ENCODE measurements around the gene FBLN2.

The FBLN2 gene

DNA sequence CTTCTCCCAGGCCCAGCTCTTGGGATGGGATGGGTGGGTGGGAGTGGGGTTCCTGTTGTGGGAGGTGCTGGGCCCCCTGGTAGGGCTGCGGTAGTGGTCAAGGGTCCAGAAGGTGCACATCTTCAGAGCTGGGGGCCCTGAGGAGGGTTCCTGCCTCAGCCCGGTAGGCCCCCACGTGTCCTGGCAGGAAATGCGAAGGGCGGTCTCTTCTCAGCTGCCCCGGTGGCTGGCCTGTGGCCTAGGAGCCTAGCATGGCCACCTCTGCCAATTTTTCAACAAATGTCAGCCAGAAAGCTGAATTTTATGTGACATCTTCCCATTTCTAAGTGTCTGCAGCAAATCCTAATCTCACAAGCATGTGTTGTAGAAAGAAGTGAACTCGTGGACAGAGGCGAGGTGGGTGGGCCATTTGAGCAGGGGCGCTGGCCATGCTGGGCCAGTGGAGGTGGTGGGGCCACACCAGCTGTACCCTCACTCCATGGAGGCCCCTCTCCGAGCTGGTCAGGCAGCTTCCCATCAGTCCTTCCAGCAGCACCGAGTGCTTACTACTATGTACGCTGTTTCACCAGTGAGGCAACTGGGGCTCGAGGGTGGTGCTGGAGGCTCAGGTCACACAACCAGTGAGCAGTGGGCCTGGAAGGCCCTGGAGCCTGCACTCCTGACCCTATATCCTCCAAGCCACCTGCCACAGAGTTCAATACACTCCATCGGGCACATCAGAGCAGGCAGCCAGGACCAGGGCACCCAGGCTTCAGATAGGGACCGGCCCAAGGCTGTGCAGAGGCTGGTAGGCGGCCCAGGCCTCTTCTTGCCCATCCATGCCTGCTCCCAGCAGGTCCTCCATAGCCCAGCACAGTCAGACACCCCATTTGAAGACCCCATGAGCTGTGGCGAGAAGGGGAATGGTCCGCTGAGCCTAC lies 23.2 kb downstream of the FBLN2 start:
- TF ChIP-seq, protein P1, sequence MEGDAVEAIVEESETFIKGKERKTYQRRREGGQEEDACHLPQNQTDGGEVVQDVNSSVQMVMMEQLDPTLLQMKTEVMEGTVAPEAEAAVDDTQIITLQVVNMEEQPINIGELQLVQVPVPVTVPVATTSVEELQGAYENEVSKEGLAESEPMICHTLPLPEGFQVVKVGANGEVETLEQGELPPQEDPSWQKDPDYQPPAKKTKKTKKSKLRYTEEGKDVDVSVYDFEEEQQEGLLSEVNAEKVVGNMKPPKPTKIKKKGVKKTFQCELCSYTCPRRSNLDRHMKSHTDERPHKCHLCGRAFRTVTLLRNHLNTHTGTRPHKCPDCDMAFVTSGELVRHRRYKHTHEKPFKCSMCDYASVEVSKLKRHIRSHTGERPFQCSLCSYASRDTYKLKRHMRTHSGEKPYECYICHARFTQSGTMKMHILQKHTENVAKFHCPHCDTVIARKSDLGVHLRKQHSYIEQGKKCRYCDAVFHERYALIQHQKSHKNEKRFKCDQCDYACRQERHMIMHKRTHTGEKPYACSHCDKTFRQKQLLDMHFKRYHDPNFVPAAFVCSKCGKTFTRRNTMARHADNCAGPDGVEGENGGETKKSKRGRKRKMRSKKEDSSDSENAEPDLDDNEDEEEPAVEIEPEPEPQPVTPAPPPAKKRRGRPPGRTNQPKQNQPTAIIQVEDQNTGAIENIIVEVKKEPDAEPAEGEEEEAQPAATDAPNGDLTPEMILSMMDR (IDR thresholded peaks at IDR 0.05) = no peak

DNA sequence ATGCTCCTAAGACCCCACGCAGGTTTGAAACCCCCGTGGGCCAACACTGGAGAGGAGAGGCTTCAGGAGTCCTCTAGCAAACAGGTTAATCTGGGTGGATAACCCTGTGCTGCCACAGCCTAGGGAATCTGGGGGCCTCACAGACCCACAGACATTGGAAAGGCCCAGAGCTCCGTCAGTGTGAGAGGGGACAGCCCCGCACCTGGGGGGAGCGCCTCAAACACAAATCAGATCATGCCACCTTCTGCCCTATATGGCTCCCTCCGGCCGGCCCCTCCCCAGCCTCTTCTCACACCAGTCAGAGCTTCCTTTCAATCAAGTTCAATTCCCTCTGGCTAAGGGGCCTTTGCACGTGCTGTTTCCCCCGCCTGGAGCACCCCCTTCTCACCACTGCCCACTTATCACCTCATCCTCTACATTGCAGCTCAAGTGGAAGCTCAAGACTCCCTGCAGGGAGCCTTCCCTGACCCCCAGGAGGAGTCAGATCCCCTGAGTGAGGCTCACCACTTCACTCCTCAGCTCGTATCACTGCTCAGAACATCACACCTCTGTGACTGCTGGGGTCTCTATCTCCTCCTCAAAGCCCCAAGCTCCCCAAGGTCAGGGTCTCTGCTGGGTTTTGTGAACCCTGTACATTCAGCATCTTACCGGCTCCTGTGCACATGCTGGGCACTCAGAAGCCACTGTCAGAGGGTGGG lies 24.1 kb downstream of the FBLN2 start:
- Histone ChIP-seq H3K9me3 (no peaks in the 10 kb centered on the region), H3K4me1 (ENCODE audit: control insufficient read depth in 1 of 2, insufficient read depth in 1 of 2, low read depth in 1 of 2, low read length in 1 of 2) (no peaks in the 10 kb centered on the region), H3K27ac (no peak overlapping the region), H3K4me3 (ENCODE audit: low read depth in 1 of 2, low read length in 1 of 2) (no peak overlapping the region), H3K36me3 (no peaks in the 10 kb centered on the region), H3K27me3 (no peaks in the 10 kb centered on the region)
- TF ChIP-seq, protein P1 (IDR thresholded peaks at IDR 0.05) = no peak

More for the DNA sequence above, 23.2 kb downstream of the FBLN2 start:
- no peaks in the 10 kb centered on the region for H3K9me3 ChIP-seq
- H3K36me3 ChIP-seq = no peaks in the 10 kb centered on the region
- no peak overlapping the region for H3K27ac ChIP-seq
- no peak overlapping the region for H3K4me3 ChIP-seq (ENCODE audit: low read depth in 1 of 2, low read length in 1 of 2)
- H3K4me1 ChIP-seq (ENCODE audit: control insufficient read depth in 1 of 2, insufficient read depth in 1 of 2, low read depth in 1 of 2, low read length in 1 of 2) = no peaks in the 10 kb centered on the region
- no peaks in the 10 kb centered on the region for H3K27me3 ChIP-seq

DNA sequence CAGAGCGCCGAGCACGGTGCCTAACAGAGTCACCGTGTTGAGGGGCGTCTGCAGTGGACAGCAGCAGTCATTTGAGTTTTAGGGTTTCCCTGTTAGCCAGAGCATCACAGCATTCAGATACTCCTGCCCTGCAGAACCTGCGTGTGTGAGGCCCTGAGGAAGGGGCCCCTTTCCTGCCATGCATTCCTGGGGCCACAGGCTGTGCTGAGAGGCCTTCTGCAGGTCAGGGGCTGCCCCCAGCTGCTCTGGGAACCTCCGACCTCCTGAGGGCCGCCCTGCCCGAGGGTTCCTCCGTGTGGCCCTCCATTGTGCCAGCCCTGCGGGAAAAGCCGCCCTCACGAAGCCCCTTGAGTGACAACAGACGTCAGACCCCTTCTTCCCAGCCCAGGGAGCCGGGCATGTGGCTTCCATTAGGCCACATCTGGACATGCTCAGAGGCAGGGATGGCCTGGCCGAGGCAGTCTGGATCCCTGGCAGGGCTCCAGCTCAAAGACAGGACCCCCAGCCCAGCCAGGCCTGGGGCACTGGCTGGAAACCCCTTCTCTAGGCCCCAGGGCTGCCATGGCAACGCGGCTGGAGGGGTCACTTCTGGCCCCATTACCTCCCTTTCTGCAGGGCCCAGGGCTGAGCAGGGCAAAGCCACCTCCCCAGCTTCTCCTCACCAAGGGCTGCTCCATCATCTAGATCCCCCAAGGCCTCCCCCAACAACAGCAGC lies 25.3 kb downstream of the FBLN2 start:
- Histone ChIP-seq H3K36me3 (no peaks in the 10 kb centered on the region), H3K9me3 (no peaks in the 10 kb centered on the region), H3K27ac (no peak overlapping the region), H3K4me3 (ENCODE audit: low read depth in 1 of 2, low read length in 1 of 2) (no peak overlapping the region), H3K4me1 (ENCODE audit: control insufficient read depth in 1 of 2, insufficient read depth in 1 of 2, low read depth in 1 of 2, low read length in 1 of 2) (no peaks in the 10 kb centered on the region), H3K27me3 (no peaks in the 10 kb centered on the region)
- TF ChIP-seq, protein P1 (IDR thresholded peaks at IDR 0.05) = no peak

DNA sequence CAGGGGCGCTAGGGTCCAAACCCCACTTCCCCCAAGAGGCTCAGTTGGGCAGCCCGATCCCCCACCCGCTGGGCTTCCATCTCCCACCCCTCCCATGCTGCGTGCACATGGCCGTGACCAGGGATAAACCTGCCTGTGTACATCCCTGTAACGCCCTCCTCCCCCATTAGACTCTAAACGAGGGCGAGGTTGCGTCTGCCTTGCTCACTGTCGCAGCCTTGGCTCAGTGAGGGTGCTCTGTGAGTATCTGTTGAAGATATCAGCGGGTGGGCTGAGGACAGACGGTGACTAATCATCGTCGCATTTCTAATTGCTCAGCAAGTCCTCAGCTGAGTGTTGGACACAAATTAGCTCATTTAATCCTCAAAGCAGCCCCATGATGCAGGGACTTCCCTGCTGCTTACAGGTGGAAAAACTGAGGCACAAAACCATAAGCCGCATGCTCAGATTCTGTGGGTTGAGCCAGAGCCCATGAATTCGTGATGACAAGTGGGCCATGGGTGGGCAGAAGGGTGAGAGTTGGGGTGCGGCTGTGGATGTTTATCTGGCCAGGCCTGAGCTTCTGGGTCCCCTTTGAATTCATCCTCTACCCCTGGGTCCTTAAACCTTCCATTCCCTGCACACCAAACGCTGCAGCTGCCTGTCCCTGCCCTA lies 26.0 kb downstream of the FBLN2 start:
- Histone ChIP-seq H3K27me3 (no peaks in the 10 kb centered on the region), H3K27ac (no peak overlapping the region), H3K36me3 (no peaks in the 10 kb centered on the region), H3K4me3 (ENCODE audit: low read depth in 1 of 2, low read length in 1 of 2) (no peak overlapping the region), H3K4me1 (ENCODE audit: control insufficient read depth in 1 of 2, insufficient read depth in 1 of 2, low read depth in 1 of 2, low read length in 1 of 2) (no peaks in the 10 kb centered on the region), H3K9me3 (no peaks in the 10 kb centered on the region)
- TF ChIP-seq, protein P1 (IDR thresholded peaks at IDR 0.05) = no peak

DNA sequence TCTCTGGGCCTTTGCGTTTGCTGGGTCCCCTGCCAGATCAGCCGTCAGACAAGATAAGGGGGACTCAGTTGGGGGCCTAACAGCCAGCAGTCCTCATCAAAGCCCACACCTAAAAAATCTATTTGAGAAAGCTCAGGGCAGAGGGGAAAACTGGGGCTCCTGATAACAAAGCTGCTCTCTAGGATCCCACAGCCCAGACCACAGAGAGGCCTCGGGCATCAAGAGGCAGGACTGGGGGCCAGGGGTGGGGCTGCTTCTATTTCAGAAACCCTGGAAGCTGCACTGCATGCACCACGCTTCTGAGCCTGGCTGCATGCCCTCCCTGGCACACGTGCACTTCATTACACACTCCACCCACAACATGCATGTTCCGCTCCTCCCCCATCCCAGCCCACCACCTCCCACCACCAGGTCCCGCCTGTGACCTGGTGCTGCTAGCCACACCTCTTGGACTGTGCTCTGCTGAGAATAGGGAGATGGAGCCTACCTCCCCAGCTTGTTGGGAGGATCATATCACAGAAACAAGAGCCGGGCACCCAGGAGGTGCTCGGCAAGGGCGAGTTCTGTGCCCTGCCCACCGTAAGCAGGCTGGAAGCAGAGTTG lies 26.6 kb downstream of the FBLN2 start:
- Histone ChIP-seq H3K36me3 (no peaks in the 10 kb centered on the region), H3K9me3 (no peaks in the 10 kb centered on the region), H3K4me1 (ENCODE audit: control insufficient read depth in 1 of 2, insufficient read depth in 1 of 2, low read depth in 1 of 2, low read length in 1 of 2) (no peaks in the 10 kb centered on the region), H3K27ac (no peak overlapping the region), H3K27me3 (no peaks in the 10 kb centered on the region), H3K4me3 (ENCODE audit: low read depth in 1 of 2, low read length in 1 of 2) (no peak overlapping the region)
- TF ChIP-seq, protein P1 (IDR thresholded peaks at IDR 0.05) = no peak

Data from neutrophil (primary cell).